Daoy (cell line): Measurements from ENCODE around the gene MBOAT2. TPM values are rescaled to one million over a fixed set of nuclear protein-coding genes. Genes with fewer than 3 reads are reported as not detected.
A peak's percentile ranks its signal among the peaks of the same experiment; 100 is the strongest.
"Not testable (repeated sequence)": the region's sequence is repeated elsewhere in the genome, so short reads cannot be mapped to it uniquely, and the experiment has no call there.

Source experiments
- DNase-seq: peaks from one replicate; pipeline ENCODE4 v3.0.0-alpha.2; 2015; ENCODE audit warnings: low read depth
- total RNA-seq: library from RNA; depleted of rRNA; stranded (reverse); fragments of >200 nt; shearing (Covaris generic); gene quantifications from 2 replicates; pipeline ENCODE4 v1.2.3, GENCODE V29; 2014

Gene MBOAT2
- total RNA-seq, 1 experiment from 2014 or later: 21.0 TPM

GRCh38 chr2:8895087-8895912 lies 108.2 kb downstream of the MBOAT2 start:
- not testable (repeated sequence) for DNase-seq

- peak; percentile 48 for DNase-seq
Observed at GRCh38 chr2:8893978-8894820, 109.3 kb downstream of the MBOAT2 start.

DNA sequence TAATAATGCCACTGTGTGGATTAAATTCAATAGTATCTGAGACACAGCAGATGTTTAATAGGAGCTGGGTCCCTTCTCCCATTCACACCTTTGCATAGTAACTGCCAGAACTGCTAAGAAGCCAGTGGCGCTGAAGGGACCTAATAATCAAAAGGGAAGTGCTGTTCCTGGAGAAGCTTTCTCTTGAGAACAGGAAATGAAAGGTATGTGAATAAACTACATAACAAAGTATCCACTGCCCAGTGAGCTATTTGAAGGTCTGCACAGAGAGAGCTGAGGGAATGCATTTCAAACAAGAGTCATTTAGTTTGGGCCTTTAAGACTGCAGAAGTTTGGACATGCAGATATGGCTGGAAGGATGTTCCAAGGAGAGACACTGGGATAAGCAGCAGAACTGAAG lies 110.0 kb downstream of the MBOAT2 start:
- no peak for DNase-seq

DNA sequence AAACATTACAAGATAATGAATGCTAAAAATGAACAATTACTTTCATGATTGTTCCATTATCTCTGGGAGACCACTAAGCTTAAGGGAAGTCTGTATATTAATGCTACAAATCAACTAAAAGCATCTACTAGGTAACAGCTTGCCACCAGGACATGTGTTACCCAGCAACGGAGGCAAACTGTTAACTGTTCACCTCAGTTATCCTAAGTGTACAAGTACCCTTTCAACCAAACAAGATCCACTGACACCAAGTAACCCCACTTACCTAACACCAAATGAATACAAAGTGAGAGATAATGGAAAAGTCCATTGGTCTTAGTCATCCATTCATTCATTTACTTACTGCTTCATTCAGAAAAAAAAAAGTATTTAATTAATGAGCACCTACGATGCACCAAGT lies 111.4 kb downstream of the MBOAT2 start:
- no peak for DNase-seq

GRCh38 chr2:8889978-8890377 lies 113.5 kb downstream of the MBOAT2 start:
- no peak for DNase-seq

DNA sequence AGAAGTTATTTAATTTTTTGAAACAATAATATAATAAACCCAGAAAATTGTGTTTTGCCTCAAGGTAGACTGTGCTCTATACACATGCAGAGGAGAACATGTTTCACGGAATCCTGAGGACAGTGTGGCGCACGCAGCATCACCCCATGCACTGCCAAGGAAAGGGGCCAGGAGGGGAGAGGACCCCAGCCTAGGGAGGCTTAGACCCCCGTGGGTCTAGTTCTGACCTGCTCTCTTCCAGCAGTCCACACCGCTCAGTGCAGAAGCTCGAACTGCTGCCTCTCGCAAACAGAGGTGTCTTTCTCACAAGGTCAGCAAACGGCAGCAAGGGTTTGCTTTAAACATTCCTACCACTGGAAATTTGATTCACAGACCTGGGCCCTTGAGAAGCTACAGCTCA lies 114.5 kb downstream of the MBOAT2 start:
- DNase-seq: no peak

GRCh38 chr2:8886876-8887275 lies 116.6 kb downstream of the MBOAT2 start:
- DNase-seq: no peak

DNA sequence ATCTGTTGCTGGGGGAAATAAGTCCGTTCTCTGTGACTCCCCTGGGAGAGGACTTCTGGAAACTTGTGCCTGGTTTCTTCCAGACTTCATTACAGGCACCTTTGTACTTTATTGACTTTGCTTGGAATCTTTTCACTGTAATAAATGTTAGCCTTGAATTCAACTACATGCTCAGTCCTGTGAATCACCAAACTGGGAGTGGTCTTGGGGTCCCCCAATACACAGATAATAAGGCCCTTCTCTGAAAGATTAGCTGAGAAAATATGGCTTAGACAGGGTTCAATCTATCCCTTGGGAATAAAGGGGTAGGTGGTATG lies 117.3 kb downstream of the MBOAT2 start:
- DNase-seq: no peak

GRCh38 chr2:8885449-8886201 lies 117.9 kb downstream of the MBOAT2 start:
- DNase-seq: no peak

GRCh38 chr2:8884812-8885211 lies 118.7 kb downstream of the MBOAT2 start:
- no peak for DNase-seq

GRCh38 chr2:8882094-8882493 lies 121.4 kb downstream of the MBOAT2 start:
- peak; percentile 17 for DNase-seq

DNA sequence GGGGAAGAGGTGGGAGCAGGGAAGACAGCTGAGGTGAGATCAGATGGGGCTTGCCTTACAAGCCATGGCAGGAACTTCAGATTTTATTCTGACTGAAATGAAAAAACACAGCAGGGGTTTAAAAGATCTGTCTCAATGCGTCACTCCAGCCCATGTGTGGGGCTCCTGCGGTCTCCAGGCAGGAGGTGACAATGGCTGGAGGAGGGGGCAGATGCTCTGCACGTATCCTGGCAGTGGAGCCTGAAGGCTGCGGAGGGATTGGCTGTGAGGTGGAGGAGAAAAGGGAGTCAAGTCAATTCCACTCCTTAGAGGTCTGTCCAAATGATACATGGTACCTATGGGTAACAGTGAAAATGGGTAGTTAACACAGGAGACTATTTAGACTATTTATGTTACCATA lies 125.6 kb downstream of the MBOAT2 start:
- DNase-seq: no peak

DNA sequence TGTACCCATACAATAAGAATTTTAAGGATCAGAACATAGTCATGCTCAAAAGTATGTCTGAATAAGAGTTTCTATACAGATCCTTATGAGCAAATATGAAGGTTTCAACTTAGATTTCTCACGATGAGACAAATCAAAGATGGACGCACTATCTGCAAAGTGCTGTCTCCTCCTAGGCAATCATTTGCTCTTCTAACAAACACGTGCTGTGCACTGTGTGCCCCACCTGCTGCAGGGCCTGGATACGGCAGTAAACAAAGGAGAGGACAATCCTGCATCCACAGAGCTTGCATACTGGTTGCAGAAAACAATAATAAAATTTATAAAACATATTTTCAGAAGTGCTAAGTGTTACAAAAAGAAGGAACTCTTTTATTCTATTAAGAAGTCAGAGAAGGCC lies 126.2 kb downstream of the MBOAT2 start:
- DNase-seq: no peak

GRCh38 chr2:8876628-8877027 lies 126.9 kb downstream of the MBOAT2 start:
- no peak for DNase-seq

DNA sequence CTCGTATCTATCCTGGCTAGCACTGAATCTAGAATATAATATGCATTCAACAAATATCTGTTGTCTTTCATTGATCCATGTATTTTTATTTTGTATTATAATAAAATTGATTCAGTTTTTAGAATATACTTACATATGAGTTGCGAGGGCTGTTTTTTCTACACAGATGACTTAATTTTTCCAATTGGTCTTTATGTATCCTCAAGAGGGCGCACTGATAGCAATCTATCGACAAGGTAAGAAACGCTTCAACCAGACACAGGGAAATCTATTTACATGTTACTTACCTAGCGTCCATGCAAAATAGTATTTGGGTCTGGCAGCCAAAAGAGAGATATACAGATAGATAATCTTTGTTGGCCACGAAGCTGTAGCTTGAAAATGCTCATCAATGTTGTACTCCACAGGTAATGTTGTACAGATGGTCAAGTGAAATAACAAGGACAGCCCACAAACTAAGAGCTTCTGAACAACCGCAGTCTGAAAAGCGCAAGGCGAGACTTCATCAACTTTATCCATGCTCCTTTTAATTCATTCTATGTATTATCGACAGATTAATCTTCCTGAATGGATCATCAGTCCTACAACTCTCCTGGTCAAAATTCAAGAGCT lies 130.6 kb downstream of the MBOAT2 start:
- peak; percentile 37 for DNase-seq

GRCh38 chr2:8870441-8870840 lies 133.0 kb downstream of the MBOAT2 start:
- DNase-seq: no peak

DNA sequence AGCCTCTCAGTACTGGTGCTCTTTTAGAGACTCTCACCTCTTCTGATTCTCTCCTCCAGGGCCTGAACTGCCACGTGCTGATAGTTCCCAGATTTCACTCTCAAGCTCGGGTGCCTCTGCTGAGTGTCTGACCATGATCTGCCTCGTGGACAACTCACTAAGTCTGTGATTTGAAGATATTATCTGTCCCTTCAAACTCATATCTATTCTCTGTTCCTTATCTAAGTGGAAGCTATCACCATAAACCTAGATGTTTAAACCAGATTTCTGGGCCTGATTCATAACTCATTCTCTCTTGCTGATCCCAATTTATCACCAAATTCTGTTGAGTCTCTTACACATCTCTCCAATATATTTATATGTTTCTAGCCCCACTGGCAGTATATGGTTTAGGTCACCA lies 136.1 kb downstream of the MBOAT2 start:
- DNase-seq: no peak

DNA sequence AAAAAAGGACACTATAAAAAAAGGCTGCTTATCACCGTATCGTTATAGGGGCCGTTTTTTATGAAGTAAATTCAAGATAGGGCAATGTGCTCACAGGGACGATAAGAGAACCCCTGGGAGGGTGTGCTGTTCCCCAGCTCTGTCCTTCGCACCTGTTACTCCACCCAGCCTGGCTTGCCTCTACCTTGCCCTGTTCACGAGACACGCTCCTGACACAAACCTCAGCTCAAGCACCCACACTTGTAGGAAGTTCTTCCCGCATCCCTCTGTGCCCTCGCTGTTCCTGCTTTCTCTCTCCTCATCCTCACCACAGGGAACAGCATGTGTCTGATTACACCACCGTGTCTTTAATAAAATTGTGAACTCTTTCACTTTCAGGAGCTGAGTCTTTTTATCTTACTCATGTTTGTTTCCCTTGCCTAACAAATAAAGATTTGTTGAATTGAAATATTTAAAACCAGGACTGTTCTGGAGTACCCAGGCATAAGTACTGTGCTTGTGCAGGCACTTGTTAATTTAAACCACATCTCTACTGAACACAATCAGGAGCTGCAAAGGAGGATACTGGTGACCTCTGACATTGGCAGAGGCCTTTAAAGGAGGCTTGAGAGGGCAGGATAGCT lies 140.0 kb downstream of the MBOAT2 start:
- no peak for DNase-seq

DNA sequence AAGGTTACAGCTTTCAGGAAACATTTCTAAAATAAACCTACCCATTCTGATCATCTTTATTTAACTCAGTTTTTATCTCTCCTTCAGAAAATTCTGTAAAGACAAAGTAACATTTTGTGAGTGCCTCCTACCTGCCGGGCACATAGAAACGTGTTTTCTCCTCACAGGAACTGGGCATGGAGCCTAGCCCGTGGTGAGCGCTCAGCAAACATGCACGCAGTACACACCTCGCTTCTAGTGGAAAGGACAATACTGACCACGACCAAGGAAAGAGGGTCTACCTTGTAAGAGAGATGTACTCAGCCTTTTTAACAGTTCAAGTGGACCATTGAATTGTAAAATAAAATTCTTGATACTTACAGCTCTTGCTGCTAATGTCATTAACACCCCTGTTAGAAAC lies 141.3 kb downstream of the MBOAT2 start:
- DNase-seq: no peak

GRCh38 chr2:8861797-8862196 lies 141.7 kb downstream of the MBOAT2 start:
- no peak for DNase-seq

DNA sequence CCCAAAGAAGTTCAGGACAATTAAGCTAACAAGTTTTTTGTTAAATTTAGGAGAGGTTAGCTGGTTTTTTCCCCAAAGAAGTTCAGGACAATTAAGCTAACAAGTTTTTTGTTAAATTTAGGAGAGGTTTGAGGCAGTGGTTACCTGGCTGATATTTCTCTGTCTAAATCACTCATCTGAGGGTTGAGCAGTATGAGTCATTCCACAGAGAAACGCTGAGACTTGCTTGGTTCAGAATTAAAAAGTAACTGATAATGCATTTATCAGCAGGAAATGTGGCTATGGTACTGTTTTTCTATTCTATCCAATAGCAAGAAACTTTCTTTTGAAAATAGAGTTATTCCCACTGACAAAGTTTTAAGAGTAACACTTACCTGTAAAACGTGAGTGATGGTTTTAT lies 143.2 kb downstream of the MBOAT2 start:
- no peak for DNase-seq

DNA sequence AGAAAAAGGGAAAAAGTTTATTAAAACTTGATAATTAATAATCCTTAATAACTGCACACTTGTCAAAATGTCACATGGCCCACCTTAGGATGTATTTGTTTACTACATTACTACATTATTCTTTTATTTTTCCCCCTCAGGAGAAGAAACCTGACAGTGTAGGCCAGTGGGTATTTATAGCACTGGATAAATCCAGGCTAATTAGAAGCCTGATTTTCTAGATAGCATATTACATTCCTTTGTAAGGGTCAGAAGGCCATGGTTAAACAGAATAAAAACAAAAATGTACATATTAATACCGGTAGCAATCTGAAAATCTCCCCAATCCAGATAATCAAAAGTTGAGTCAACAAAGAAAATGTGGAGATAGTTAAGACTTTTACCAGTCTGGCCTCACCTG lies 144.6 kb downstream of the MBOAT2 start:
- DNase-seq: no peak
